GM12801 (cell line): ENCODE measurements around the gene CENPW.

ENCODE experiments used
- CTCF ChIP-seq: IDR thresholded peaks from one replicate; pipeline ENCODE4 v1.5.1; 2011; ENCODE audit warnings: control low read depth; ENCODE audit not compliant: insufficient read length; ENCODE audit errors: extremely low read depth

The CENPW gene

GRCh38 chr6:126344181-126344580 is 4.3 kb downstream of the CENPW start:
- TF ChIP-seq CTCF, result no peak

- TF ChIP-seq CTCF, result no peak
Observed at GRCh38 chr6:126351960-126352359, 12.0 kb downstream of the CENPW start.

- TF ChIP-seq CTCF, result no peak
Observed at GRCh38 chr6:126352514-126352913, 12.6 kb downstream of the CENPW start.

- no peak for TF ChIP-seq CTCF
Observed at GRCh38 chr6:126356526-126356925, 16.6 kb downstream of the CENPW start.

- TF ChIP-seq CTCF, result no peak
Observed at GRCh38 chr6:126359936-126360537, 20.1 kb downstream of the CENPW start.

GRCh38 chr6:126361832-126362440 is 22.0 kb downstream of the CENPW start:
- TF ChIP-seq CTCF, result no peak

GRCh38 chr6:126367849-126368248 is 27.9 kb downstream of the CENPW start:
- TF ChIP-seq CTCF, result no peak
